IMR-90 (cell line): ENCODE data around the gene RAB11FIP4. TPM values are rescaled to one million over a fixed set of nuclear protein-coding genes. Genes with fewer than 3 reads are reported as not detected.

Experiments used
- ATAC-seq: fragments of 200-7000 bp; cut with Tn5 transposase; 2 replicates; pipeline ENCODE4 v1.9.1; 2020; ENCODE audit warnings: low read depth, mild to moderate bottlenecking, moderate library complexity
- BruUV-seq: library from RNA; stranded (reverse); fragments of 400-500 nt; replicated peaks from 2 replicates; lab custom pipeline; 2021; lab: Mats Ljungman, UMichigan
- CTCF ChIA-PET: fragments of 300-600 bp; formaldehyde crosslinking; extraction: SDS; loops from one replicate; lab custom pipeline; 2021; ENCODE audit warnings: antibody characterized with exemption; lab: Yijun Ruan, JAX
- POLR2A ChIA-PET: fragments of 300-600 bp; sonication (Branson Sonifier 250); formaldehyde crosslinking; loops from one replicate; lab custom pipeline; 2022; ENCODE audit warnings: antibody characterized with exemption; ENCODE audit not compliant: unreplicated experiment; lab: Charles Lee
- DNase-seq: peaks from one replicate; pipeline ENCODE4 v3.0.0; 2013
- H2AFZ ChIP-seq: replicated peaks from 2 replicates; pipeline ENCODE3; 2013; ENCODE audit warnings: low read length, mild to moderate bottlenecking; ENCODE audit not compliant: poor library complexity
- H2AK5ac ChIP-seq: 2 replicates; pipeline ENCODE4 v1.6.1; 2013; ENCODE audit warnings: low read depth, low read length, inconsistent platforms
- H2AK9ac ChIP-seq: replicated peaks from 2 replicates; pipeline ENCODE3; 2013; ENCODE audit warnings: mild to moderate bottlenecking, low read depth, low read length, moderate library complexity; ENCODE audit not compliant: poor library complexity
- H2BK120ac ChIP-seq: 2 replicates; pipeline ENCODE4 v1.6.1; 2013; ENCODE audit warnings: low read depth, low read length, inconsistent platforms
- H2BK15ac ChIP-seq: 3 replicates; pipeline ENCODE4 v1.6.1; 2013; ENCODE audit warnings: low read depth, low read length, inconsistent platforms
- H2BK20ac ChIP-seq: 2 replicates; pipeline ENCODE4 v1.6.1; 2013; ENCODE audit warnings: low read depth, mild to moderate bottlenecking, inconsistent platforms, low read length, moderate library complexity
- H2BK5ac ChIP-seq: 2 replicates; pipeline ENCODE4 v1.6.1; 2013; ENCODE audit warnings: mild to moderate bottlenecking, low read depth, low read length, inconsistent platforms; ENCODE audit not compliant: poor library complexity, severe bottlenecking
- H3K14ac ChIP-seq: replicated peaks from 2 replicates; pipeline ENCODE4 v1.6.1; 2013; ENCODE audit warnings: low read depth, low read length, inconsistent platforms
- H3K18ac ChIP-seq: 2 replicates; pipeline ENCODE4 v1.6.1; 2013; ENCODE audit warnings: low read depth, low read length, control low read depth
- H3K23ac ChIP-seq: 2 replicates; pipeline ENCODE4 v1.6.1; 2013; ENCODE audit warnings: low read depth, low read length, inconsistent platforms
- H3K27ac ChIP-seq: 2 replicates; pipeline ENCODE4 v1.5.1; 2013; ENCODE audit warnings: mild to moderate bottlenecking, control low read depth, low read length; ENCODE audit not compliant: insufficient read depth
- H3K27me3 ChIP-seq: 2 replicates; pipeline ENCODE4 v1.6.1; 2013; ENCODE audit warnings: low read length; ENCODE audit not compliant: control insufficient read depth, insufficient read depth
- H3K36me3 ChIP-seq: 2 replicates; pipeline ENCODE4 v1.6.1; 2013; ENCODE audit warnings: low read length, mixed read lengths; ENCODE audit not compliant: control insufficient read depth, insufficient read depth
- H3K4ac ChIP-seq: 2 replicates; pipeline ENCODE4 v1.6.1; 2013; ENCODE audit warnings: low read depth, low read length, inconsistent platforms
- H3K4me1 ChIP-seq: 2 replicates; pipeline ENCODE4 v1.6.1; 2013; ENCODE audit warnings: low read length, mixed read lengths; ENCODE audit not compliant: control insufficient read depth, insufficient read depth
- H3K4me2 ChIP-seq: 2 replicates; pipeline ENCODE4 v1.6.1; 2013; ENCODE audit warnings: low read depth, mild to moderate bottlenecking, control low read depth, low read length, moderate library complexity
- H3K4me3 ChIP-seq: 2 replicates; pipeline ENCODE4 v1.5.1; 2013; ENCODE audit warnings: low read depth, mild to moderate bottlenecking, control low read depth, low read length, moderate library complexity; ENCODE audit not compliant: insufficient read depth
- H3K56ac ChIP-seq: 2 replicates; pipeline ENCODE4 v1.6.1; 2013; ENCODE audit warnings: low read length, inconsistent platforms; ENCODE audit not compliant: insufficient read depth; ENCODE audit errors: extremely low read depth
- H3K79me1 ChIP-seq, 2 experiments: 2 replicates each; pipeline ENCODE4 v1.6.1; 2013; ENCODE audit warnings: low read length in 2 of 2, inconsistent platforms in 1 of 2, low read depth in 1 of 2
- H3K9ac ChIP-seq: 2 replicates; pipeline ENCODE4 v1.6.1; 2013; ENCODE audit warnings: low read depth, low read length, control low read depth
- H3K9me1 ChIP-seq: 2 replicates; pipeline ENCODE4 v1.6.1; 2013; ENCODE audit warnings: low read length, inconsistent platforms; ENCODE audit not compliant: insufficient read depth
- H3K9me3 ChIP-seq: 2 replicates; pipeline ENCODE4 v1.6.1; 2013; ENCODE audit warnings: low read length; ENCODE audit not compliant: control insufficient read depth, insufficient read depth
- H4K20me1 ChIP-seq: 2 replicates; pipeline ENCODE4 v1.6.1; 2013; ENCODE audit warnings: low read length, inconsistent platforms; ENCODE audit not compliant: insufficient read depth
- H4K5ac ChIP-seq: 2 replicates; pipeline ENCODE4 v1.6.1; 2013; ENCODE audit warnings: mild to moderate bottlenecking, low read depth, low read length, control low read depth
- H4K8ac ChIP-seq, 2 experiments: 2 replicates each; pipeline ENCODE4 v1.6.1; 2013; ENCODE audit warnings: low read depth in 2 of 2, low read length in 2 of 2, control low read depth in 1 of 2, inconsistent platforms in 1 of 2
- H4K91ac ChIP-seq: 2 replicates; pipeline ENCODE4 v1.6.1; 2013; ENCODE audit warnings: low read depth, low read length, inconsistent platforms; ENCODE audit not compliant: insufficient read depth
- BHLHE40 ChIP-seq: fragments of 150-350 bp; IDR thresholded peaks from 2 replicates; pipeline ENCODE4 v1.6.1; 2016; ENCODE audit warnings: mild to moderate bottlenecking, low read depth, low read length
- CEBPB ChIP-seq: IDR thresholded peaks from 2 replicates; pipeline ENCODE4 v1.6.1; 2012; ENCODE audit warnings: low read depth, low read length, improper control_type of control experiment
- CHD1 ChIP-seq: IDR thresholded peaks from 2 replicates; pipeline ENCODE4 v1.6.1; 2012; ENCODE audit warnings: low read depth, low read length, improper control_type of control experiment
- CTCF ChIP-seq: conservative IDR thresholded peaks from 2 replicates; pipeline ENCODE4 v1.5.1; 2012; ENCODE audit warnings: mild to moderate bottlenecking, low read depth, low read length, improper control_type of control experiment
- ELK1 ChIP-seq: fragments of 150-350 bp; IDR thresholded peaks from 2 replicates; pipeline ENCODE4 v1.6.1; 2016; ENCODE audit warnings: low read depth, mild to moderate bottlenecking, low read length, moderate library complexity, borderline replicate concordance
- FOS ChIP-seq: fragments of 150-350 bp; IDR thresholded peaks from 2 replicates; pipeline ENCODE4 v1.6.1; 2016; ENCODE audit warnings: low read depth, low read length
- MAFK ChIP-seq: IDR thresholded peaks from 2 replicates; pipeline ENCODE4 v1.6.1; 2012; ENCODE audit warnings: low read depth, low read length, improper control_type of control experiment
- MAZ ChIP-seq: IDR thresholded peaks from 2 replicates; pipeline ENCODE4 v1.6.1; 2012; ENCODE audit warnings: low read depth, mild to moderate bottlenecking, low read length, improper control_type of control experiment, moderate library complexity, borderline replicate concordance
- MXI1 ChIP-seq: IDR thresholded peaks from 2 replicates; pipeline ENCODE4 v1.6.1; 2012; ENCODE audit warnings: low read depth, mild to moderate bottlenecking, low read length, moderate library complexity, borderline replicate concordance
- NFE2L2 ChIP-seq: fragments of 150-350 bp; IDR thresholded peaks from 2 replicates; pipeline ENCODE4 v1.6.1; 2016; ENCODE audit warnings: low read depth, mild to moderate bottlenecking, low read length
- POLR2A ChIP-seq: IDR thresholded peaks from 2 replicates; pipeline ENCODE4 v1.6.1; 2012; ENCODE audit warnings: mild to moderate bottlenecking, low read depth, low read length
- RAD21 ChIP-seq: IDR thresholded peaks from 2 replicates; pipeline ENCODE4 v1.6.1; 2012; ENCODE audit warnings: low read length, improper control_type of control experiment
- RCOR1 ChIP-seq: IDR thresholded peaks from 2 replicates; pipeline ENCODE4 v1.6.1; 2012; ENCODE audit warnings: mild to moderate bottlenecking, low read length, improper control_type of control experiment; ENCODE audit not compliant: insufficient replicate concordance
- SMC3 ChIP-seq: fragments of 150-350 bp; IDR thresholded peaks from 2 replicates; pipeline ENCODE4 v1.6.1; 2016; ENCODE audit warnings: low read depth, mild to moderate bottlenecking, antibody characterized with exemption, low read length, moderate library complexity
- WGBS, 2 experiments: methylation state at CpG; one replicate each; pipeline versions ENCODE4 v1.1.5 to v1.1.7; 2013; ENCODE audit warnings: missing lambda C conversion rate in 2 of 2; ENCODE audit not compliant: insufficient read length in 1 of 2; ENCODE audit errors: extremely low coverage in 2 of 2; 5-methylcytosine and 5-hydroxymethylcytosine counted together
- dilution Hi-C: fragments of 300-500 bp; cut with HindIII; formaldehyde crosslinking; loops from one replicate; pipeline ENCODE4 v1.14.3; 2018; ENCODE audit warnings: low sequenced_read_pairs; ENCODE audit not compliant: unreplicated experiment
- in situ Hi-C: fragments of 300-500 bp; cut with MboI; formaldehyde crosslinking; loops from 3 replicates; pipeline ENCODE4 v1.14.3; 2019; ENCODE audit warnings: low sequenced_read_pairs, inconsistent platforms, mixed read lengths
- intact Hi-C: fragments of 100-400 bp; cut with micrococcal nuclease; formaldehyde crosslinking; loops from 2 replicates; pipeline ENCODE4 v1.10.0; 2022
- polyA plus RNA-seq, 3 experiments: library from polyadenylated mRNA; depleted of rRNA; stranded (reverse); fragments of >200 nt; gene quantifications; 2 replicates each; pipeline ENCODE4 v1.2.3, GENCODE V29; 2012; ENCODE audit warnings: low replicate concordance in 1 of 3
- total RNA-seq: library from RNA; depleted of rRNA; stranded (reverse); fragments of >200 nt; gene quantifications from 2 replicates; pipeline ENCODE4 v1.2.3, GENCODE V29; 2012

The RAB11FIP4 gene
- total and polyA plus RNA-seq, 2 of the 4 experiments (the other 2 are of a cell fraction) = 0.68 to 1.1 TPM

- H3K9me3 ChIP-seq = no peaks in the 10 kb centered on the region
- no peak overlapping the region for H4K91ac ChIP-seq
- in situ Hi-C loops = no loop called here
- H2AK5ac ChIP-seq = no peak overlapping the region
- H3K36me3 ChIP-seq = no peaks in the 10 kb centered on the region
- H2BK20ac ChIP-seq = no peak overlapping the region
- H4K20me1 ChIP-seq = no peaks in the 10 kb centered on the region; the same call in none of the 2 replicates
- peak overlapping the region; percentile 31; the same call in 1 of the 2 replicates for H3K4me3 ChIP-seq
- H2BK120ac ChIP-seq = no peak overlapping the region
- H2BK5ac ChIP-seq = no peak overlapping the region
- H2AK9ac ChIP-seq = no peak overlapping the region
- no peak overlapping the region for H3K18ac ChIP-seq
- H3K56ac ChIP-seq = no peak overlapping the region
- no peak overlapping the region for H4K8ac ChIP-seq
- dilution Hi-C loops = no loop called here
- peak overlapping the region; percentile 62 for H2AFZ ChIP-seq
- peaks cover 45% of the 10 kb centered on the region for H3K27me3 ChIP-seq
- peaks cover 2% of the 10 kb centered on the region; the same call in 1 of the 2 replicates for H3K4me1 ChIP-seq
- no peak overlapping the region for H3K9ac ChIP-seq
- no peak overlapping the region for H3K4ac ChIP-seq
- DNase-seq (no peak), ATAC-seq (no peak)
- ChIA-PET CTCF (no interaction called here), POLR2A (interaction anchor here (0.6 kb wide), 1 partner anchor 222 kb away, joined by 3 read pairs; no protein-coding TSS in a partner anchor)
- no peak overlapping the region for H3K4me2 ChIP-seq
- WGBS, 2 experiments = 37% methylated on average over 10 of the region's 52 CpGs; no CpG with 5 or more reads in 1 of the 2 experiments
- H3K14ac ChIP-seq = no peak overlapping the region
- H3K27ac ChIP-seq = no peak overlapping the region
- no peak overlapping the region for H2BK15ac ChIP-seq
- H4K5ac ChIP-seq = no peak overlapping the region
- no peaks in the 10 kb centered on the region for H3K9me1 ChIP-seq
- intact Hi-C loops = no loop called here
- no TSS peak for BruUV-seq
- no peaks in the 10 kb centered on the region for H3K79me1 ChIP-seq
- no peak overlapping the region for H3K23ac ChIP-seq
- TF ChIP-seq POLR2A (no peak), CHD1 (no peak), ELK1 (no peak), MAZ (no peak), NFE2L2 (no peak), MXI1 (no peak), FOS (no peak), RCOR1 (no peak), SMC3 (no peak), CEBPB (no peak), RAD21 (no peak), CTCF (no peak), MAFK (no peak), BHLHE40 (no peak)
Observed at GRCh38 chr17:31392002-31392855, 754 bp downstream of the RAB11FIP4 start.
